ENCODE data around the gene ARFGAP3. TPM values are rescaled to one million over a fixed set of nuclear protein-coding genes. Genes with fewer than 3 reads are reported as not detected.
"Not testable (repeated sequence)": the region's sequence is repeated elsewhere in the genome, so short reads cannot be mapped to it uniquely, and the experiment has no call there.

ARFGAP3 gene
- total RNA-seq, 1 experiment from 2014 or later, result 51.2 TPM

DNA sequence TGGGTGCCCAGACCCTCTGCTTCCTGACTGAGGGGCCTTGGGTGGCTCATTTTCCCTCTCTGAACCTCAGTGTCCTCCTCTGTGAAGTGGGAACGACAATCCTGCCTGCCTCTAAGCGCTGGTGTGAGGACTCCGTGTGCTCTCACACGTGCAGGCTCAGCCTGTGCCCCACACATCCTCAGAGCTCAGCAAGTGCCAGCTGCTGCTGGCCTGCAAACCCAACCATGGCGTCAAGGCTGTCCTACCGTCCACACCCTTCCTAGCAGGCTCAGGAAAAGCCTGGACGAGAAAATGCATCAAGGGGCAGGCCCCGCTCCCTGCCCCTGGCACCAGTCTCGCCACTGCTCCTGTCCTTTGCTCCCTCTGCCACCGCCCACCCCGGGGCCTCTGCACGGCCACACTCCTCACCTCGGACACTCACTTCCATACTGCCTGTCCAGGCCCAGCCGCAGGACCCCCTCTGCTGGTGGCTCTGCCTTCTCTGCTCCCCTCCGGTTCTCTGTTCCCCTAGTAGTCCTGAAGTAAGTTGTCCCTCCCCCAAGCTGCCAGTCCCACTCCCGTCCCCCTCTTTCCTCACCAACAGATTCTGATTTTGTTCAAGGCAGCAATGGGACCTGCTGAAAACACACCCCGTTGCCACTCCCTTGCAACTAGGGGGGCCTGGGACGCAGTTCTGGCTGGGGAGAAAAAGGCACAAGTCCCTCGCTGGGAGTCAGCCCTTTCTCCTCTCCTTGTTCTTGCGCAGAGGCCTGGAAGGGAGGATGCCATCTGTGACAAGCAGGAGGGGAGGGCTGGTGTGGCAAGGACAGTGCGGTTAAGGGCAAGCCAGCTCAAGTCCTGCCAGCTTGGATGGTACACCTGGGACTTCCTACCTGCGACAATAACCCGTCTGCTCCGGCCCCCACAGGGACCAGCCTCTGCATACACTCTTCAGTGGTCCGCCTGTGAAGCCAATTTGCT is 62.2 kb downstream of the ARFGAP3 start:
- no peak for DNase-seq (ENCODE audit: low read depth)

DNA sequence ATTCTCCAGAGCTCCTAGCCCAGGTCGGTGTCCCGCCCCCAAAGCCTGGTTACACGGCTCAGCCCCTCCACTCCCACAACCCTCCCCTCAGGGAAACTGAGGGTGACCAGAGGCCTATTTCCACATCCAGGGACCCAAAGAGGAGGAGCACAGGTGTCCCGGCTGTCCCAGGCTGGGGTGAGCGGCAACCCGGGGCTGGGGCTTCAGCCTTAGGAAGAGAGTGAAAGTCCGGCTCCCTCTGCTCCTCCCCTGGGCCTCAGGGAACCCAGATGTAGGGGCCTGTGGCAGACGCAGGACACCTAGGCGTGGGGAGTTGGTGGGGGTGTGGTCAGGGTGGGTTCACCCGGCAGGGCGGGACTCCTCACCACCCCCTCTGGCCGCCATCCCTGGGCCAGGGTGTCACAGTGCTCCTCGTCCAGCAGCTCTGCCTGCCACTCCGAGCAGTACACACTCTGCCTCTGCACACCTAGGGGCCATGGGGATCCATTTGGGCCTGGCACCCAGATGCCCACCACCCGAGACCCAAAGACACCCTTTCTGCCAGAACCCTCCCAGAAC is 63.1 kb downstream of the ARFGAP3 start:
- no peak for DNase-seq (ENCODE audit: low read depth)

DNA sequence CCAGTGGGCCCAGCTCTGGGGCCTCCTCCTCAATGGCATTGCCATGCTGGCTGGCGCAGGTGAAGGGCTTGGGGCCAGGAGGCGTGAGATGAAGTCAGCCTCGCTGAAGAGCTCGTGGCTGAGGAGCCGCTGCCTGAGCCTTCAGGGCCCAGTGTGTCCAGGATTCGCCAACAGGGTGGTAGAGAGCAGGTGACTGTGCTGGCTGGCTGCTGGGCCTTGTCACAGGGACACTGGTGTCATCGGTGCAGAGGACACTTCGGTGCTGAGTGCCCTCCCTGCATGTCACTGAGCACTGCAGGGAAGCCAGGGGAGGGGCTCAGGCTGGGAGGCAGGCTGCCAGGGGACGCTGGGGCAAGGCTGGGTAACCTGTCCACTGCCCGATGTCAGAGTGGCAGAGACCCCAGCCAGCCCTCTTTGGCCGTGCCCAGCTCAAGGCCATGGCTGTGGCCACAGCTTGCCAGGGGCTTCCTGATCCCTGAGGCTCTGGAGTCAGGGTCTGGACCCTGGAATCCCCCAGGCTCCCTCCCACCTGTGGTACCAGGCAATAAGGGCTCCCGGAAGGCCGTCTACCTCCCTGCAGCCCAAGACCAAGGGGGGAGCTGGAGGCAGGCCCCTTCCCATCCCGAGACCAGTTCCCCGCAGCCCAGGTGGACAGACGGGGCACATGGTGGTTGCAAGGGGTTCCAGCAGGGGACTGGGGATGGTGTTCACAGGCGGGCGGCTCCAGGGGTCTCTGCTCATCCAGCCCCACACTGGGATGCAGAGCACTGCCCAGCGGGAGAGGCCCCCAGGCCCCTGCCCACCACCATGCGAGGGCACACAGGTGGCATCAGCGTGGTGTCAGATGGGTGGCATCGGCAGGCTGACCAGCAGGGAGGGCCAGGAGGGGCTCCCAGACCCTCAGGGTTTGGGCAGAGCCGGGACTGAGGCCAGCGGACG is 63.9 kb downstream of the ARFGAP3 start:
- no peak for DNase-seq (ENCODE audit: low read depth)

DNA sequence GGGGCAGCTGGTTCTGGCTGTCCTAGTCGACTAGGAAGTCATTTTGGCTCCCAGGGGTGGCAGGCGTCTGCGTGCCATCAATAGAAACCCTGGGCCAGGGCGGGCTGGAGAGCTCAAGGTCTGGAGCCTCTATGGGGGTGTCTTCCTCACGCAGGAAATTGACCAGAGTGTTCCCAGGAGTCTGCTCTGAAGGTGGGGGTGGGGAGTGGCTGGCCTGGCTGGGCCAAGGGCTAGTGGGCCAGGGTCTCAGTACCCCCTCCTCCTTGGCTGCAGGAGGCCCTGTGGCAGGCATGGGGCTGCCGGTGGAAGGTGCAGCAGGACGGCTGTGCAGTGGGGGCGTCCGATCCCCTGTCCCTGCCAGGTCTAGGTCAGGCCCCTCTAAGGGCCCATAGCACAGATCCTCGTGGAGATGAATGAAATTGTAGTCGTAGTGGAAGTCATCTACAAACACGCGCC is 64.6 kb downstream of the ARFGAP3 start:
- DNase-seq (ENCODE audit: low read depth), result no peak

DNA sequence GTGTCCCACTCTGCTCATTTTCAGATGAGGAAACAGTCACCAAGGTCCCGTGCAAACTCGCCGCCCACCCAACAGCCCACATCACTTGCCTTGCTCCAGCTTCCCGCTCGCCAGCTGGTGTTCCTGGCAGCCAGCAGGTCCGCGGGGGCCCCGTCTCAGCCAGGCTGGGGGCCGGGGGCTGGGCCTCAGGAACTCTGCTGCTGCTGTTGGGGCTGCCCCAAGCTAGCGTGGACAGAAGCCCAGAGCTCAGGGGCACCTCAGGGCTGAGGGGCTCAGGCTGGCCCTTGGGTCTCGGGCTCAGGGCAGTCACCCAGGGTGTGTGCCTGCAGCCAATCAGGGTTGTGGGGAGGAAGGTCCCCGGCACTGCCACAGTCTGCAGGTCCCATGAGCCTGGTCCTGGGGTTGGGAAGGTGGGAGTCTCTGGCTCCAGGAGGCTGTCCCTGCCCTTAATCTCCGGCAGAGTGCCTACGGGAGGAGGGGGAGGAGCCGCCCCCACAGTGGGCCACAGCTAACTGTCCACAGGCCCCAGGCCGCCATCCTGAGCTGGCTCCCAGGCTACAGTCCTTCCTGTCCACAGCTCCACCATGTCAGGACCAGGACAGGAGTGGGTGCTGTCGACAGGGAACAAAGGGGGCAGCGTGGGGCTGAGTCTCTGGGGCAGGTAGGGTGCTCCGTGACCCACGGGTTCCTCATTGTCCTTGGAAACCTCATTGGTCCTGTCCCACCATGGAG is 65.2 kb downstream of the ARFGAP3 start:
- no peak for DNase-seq (ENCODE audit: low read depth)

DNA sequence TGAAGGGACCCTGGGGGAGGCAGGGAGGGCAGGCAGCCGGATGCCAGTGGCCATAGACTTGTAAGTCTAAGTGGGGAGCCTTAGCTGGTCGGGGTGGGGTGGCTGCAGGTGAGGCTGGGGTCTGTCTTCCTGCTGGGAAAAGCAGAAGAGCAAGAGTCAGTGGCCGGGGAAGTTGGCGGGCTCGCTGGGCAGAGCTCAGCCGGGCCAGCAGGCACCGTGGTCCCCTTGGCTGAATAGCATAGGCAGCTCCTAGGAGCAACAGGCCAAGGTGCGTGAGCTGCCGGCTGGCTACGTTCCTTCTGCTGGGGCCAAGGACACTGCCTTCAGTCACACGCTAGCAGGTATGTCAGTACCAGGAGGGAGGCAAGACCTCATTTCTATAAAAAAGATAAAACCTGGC is 68.6 kb downstream of the ARFGAP3 start:
- no peak for DNase-seq (ENCODE audit: low read depth)

DNA sequence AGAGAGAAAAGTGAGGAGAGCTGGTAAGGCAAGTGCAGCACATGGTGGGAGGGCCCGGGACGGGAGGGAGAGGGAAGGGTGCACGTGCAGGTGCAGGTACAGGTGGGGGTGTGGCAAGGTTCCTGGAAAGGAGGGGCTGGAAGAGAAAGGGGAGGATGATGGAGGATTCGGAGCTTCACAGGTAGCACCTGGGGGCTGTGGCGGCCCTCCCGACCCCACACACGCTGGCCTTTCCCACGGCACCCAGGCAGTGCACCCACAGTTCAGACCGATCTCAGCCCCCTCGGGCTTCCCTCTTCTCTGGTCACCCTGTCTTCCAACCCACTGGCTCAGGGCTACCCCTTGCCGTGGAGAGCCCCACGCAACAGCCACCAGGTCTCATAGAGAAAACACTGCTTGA is 69.1 kb downstream of the ARFGAP3 start:
- no peak for DNase-seq (ENCODE audit: low read depth)

DNA sequence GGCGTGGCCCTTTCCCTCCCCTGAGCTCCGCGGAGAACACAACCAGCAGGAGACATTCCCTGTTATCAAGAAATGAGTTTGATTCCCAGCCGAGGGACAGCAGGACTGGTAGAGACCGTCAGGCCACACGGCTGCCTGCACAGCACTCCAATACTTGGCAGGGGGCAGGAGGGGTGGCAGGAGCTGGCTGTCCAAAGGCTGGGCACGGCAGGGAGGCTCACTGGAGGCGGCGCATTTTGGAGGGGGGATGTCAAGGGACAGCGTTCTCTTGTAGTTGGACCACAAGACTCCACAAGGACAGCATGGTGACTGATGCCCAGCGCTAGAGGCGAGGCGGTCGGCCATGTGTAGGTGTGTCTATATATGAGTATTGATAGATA is 69.7 kb downstream of the ARFGAP3 start:
- DNase-seq (ENCODE audit: low read depth), result no peak

DNA sequence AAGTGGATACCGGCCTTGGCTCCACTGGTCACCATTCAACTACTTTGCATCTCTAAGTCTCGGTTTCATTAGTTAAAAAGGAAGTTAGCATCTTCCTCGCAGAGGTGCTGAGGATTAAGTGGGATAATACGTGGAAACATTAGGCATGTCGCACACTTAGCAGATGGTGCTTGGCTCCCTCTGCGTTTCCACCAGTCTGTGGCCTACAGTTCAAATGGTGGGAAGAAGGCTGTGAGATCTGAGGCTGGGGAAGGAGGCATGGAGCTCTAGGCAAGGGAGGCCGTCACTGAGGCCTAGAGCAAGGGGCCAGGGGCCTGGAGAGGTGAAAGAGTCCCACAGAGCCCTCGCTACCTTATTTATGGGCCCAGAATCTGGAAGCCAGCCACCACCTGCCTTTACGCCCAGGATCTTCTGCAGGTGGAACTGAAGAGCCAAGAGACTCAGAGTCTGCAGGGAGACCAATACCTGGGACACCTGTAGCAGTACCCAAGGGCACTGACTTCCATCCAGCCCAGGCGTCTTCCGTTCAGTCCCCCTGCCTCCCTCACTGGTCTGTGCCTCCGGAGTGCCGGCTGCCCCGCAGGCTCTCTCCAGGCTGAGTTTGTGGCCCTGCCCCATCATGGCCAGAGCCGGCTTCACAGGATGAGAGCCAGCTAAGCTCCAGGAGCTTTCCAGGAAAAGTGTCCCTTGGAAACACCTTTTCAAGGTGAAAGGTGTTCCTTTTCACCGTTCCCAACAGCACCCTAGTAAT is 70.3 kb downstream of the ARFGAP3 start:
- DNase-seq (ENCODE audit: low read depth), result no peak

DNA sequence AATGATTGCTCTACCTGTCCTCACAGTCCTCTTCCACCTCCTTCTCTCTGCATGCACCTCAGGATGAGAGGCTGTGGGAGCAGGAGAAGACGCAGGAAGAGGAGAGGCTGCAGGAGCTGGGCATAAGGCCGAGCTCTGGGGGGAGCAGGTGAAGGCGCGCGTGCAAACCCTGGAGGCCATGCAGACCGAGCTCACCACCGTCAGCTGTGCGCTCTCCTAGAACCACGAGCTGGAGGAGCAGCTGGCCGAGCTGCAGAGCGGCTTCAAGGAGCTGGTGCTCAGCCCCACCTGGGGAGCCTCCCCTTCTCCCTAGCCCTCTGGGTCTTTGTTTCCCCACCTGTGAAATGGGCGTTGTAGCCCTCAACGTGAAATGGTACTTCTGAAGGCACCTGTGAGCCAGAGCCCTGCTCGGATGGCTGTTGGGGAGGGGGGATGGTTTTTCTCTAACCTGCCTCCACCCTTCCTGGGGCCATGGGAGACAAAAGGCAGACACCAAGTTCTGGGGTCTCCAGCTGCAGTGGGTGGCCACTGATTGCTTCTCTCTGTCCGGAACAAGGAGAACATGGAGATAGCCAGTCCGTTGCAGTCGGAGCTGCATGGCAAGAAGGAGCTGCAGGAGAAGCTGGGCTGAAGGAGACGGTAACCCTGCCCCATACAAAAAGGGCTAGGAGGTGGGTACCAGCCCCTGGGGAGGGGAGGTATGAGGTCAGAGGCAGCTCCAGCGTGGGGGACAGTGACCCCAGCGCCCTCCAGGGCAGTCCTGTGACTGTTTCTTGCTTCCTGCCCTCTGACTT is 71.2 kb downstream of the ARFGAP3 start:
- no peak for DNase-seq (ENCODE audit: low read depth)

DNA sequence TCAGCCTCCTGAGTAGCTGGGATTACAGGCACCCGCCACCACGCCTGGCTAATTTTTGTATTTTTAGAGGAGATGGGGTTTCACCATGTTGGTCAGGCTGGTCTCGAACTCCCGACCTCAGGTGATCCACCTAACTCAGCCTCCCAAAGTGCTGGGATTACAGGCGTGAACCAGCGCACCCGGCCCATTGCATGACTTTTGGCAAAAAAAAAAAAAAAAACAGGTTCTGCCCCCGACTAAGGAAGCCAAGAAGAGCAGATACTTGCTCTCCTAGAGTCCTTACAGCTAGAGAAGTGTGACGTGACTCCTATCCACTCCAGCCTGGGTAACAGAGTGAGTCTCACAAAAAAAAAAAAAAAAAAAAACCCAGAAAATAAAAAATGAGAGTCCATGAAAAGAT is 74.8 kb downstream of the ARFGAP3 start:
- DNase-seq (ENCODE audit: low read depth), result not testable (repeated sequence)

DNA sequence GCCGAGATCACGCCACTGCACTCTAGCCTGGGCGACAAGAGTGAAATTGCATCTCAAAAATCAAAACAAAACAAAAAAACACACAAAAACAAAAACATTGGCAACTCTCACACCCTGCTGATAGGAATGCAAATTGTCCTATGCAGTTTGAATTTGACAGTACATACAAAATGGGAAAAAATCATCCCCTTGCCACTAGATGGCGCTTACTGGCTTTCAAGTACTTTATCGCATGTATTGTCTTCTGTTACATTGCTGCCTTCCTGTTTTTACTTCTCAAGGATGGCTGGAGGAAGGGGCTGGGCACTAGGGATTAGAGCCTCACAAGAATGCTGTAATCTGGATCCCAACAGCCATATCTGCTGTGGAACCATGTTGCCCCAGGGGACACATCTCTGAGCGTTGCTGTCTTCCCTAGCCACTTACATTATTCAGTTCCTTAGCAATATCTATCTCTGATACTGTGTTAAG is 77.0 kb downstream of the ARFGAP3 start:
- DNase-seq (ENCODE audit: low read depth), result peak; percentile 84

DNA sequence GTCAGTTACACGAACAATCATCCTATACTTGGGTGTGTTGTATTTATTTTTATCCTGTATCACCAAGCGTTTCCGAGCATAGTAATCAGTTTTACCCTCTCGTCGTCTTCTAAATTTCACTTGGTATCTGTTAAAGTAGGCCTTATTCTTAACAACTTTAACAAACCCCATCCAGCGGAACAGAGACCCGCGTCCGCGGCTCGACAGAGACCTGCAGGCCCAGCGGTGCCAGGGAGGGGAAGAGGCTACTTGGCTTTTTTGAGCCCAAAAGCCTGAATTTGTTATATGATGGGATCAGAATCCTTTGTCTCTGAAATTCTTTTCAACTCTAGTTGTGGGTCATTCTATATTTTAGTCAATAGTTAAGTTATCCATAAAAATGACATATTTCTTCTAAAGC is 79.9 kb downstream of the ARFGAP3 start:
- DNase-seq (ENCODE audit: low read depth), result no peak

DNA sequence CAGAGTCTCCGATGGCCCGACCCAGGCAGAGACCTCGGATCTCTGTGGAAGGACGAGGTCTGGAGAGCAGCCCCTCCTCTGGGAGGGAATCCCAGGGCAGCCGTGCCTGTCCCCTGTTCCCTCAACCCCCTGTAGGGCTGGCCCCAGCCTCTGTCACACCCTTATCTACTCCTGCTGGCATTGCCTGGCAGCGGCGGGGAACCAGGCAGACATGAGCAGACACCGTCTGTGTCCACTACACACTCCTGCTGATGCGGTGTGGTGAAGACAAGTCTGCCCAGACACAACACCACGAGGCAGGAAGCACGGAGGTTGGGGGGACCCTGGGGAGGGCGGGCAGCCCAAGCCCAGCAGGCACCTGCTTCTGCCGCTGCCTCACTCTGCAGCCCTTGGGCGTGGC is 83.9 kb downstream of the ARFGAP3 start:
- no peak for DNase-seq (ENCODE audit: low read depth)

DNA sequence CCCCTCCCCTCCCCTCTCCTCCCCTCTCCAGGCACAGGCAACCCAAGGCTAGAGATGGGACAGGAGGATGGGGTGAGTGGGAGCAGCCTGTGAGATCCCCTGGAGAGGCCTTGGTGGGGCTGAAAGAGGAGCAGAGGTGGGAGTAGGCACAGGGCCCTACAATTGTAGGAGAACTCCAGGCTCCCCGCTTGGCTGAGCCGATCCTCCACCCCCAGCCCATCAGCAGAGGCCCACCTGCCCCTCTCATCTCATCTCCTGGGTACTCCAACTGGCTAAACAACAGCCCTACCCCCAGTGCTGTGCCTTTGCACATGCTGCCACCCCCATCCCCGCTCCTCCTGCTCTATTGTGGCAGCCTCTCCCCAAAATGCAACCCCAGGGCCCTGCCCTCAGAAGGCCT is 84.4 kb downstream of the ARFGAP3 start:
- no peak for DNase-seq (ENCODE audit: low read depth)

DNA sequence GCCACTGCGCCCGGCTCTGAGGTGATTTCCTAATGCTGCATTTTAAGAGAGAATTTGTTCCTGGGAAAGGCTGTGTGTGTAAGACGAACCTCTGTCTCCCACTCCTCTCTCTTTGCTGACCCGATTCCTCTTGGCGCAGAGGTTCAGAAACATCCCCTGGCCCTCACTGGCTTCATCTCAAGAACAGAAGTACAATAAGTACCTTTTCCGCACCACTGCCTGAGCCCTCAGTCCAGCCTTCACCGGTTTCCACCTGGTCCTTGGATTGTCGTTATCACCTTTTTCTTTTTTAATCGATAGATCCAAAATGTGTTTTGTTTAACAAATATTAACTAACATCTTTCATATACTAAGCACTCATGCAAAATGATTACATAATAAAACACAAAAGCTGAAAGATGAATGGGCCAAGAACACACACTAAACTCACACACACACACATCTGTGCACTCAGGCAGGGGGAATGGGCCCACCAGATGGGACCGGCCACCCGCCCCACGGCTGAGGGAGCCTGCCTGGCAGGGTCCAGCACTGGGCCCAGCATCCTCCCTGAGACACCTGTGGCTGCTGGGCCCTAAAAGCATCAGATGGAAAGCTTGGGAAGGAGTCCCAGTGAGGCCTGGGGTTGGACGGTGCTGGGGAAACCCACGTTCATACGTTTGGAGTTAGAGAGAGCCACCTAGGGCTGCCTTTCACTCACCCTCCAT is 86.0 kb downstream of the ARFGAP3 start:
- no peak for DNase-seq (ENCODE audit: low read depth)

DNA sequence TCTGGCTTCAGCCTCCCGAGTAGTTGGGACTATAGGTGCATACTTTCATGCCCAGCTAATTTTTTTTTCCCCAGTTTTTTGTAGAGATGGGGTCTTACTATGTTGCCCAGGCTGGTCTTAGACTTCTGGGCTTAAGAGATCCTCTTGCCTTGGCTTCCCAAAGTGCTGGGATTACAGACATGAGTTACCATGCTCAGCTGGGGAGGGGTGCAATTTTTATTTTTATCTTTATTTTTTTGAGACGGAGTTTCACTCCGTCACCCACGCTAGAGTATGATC is 86.7 kb downstream of the ARFGAP3 start:
- DNase-seq (ENCODE audit: low read depth), result no peak

DNA sequence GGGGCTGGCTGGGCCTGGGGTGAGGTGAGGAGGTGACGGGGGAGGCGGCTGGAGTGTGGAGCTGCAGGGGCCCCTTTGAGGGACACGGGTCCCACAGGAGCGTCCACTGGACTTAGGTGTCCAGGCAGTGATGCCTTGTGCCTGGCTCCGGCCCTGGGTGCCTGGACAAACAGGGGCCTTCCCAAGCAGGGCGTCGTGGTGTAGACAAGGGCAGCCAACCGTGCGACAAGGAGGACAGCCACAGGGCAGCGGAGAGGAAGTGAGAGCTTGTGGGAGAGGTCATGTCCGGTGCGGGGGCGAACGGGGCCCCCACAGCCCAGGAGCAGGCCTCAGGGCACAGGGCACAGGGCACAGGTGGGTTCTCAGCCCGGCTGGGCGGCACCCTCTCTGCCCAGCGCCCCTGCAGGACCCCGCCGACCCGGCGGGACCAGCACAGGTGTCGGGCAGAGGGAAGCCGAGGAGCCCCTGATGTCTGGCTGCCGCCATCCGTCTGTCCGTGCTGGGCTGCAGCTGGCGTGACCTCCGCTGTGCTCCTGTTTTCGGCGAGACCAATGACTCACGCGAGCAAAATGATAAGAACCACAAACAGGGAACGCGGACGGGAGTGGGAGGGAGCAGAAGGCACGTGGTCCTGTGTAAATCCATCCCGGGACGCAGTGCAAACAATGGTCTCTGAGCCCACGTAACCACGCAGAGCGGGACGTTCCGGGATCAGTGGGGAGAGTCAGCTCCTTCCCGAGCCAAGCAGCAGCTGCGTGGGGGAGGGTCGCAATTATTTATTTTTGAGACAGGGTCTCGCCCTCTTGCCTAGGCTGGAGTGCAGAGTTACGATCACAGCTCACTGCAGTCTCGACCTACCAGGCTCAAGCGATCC is 87.3 kb downstream of the ARFGAP3 start:
- peak; percentile 88 for DNase-seq (ENCODE audit: low read depth)

DNA sequence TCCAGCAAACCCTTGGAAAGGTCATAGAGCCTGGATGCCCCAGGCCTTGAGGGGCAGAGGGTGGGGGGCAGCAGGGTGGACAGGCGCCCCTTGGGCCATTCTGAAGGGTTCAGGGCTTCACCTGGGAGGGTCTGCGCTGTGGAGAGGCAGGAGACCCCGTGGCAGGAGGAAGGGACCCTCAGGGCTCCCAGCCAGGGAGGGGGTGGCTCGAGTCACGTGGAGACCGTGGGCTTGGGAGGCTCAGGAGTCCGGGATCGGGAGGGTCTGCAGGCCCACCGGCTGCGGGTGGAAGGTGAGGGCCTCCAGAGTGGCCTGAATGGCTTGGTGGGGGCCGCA is 87.9 kb downstream of the ARFGAP3 start:
- no peak for DNase-seq (ENCODE audit: low read depth)
